ENCODE measurements around the gene DDX25. TPM values are rescaled to one million over a fixed set of nuclear protein-coding genes. Genes with fewer than 3 reads are reported as not detected.

Gene DDX25
- total and polyA plus RNA-seq, 2 of the 13 experiments (the other 11 are each of a cell fraction or from before 2014, with no cell fraction given): 0.17 to 0.29 TPM

DNA sequence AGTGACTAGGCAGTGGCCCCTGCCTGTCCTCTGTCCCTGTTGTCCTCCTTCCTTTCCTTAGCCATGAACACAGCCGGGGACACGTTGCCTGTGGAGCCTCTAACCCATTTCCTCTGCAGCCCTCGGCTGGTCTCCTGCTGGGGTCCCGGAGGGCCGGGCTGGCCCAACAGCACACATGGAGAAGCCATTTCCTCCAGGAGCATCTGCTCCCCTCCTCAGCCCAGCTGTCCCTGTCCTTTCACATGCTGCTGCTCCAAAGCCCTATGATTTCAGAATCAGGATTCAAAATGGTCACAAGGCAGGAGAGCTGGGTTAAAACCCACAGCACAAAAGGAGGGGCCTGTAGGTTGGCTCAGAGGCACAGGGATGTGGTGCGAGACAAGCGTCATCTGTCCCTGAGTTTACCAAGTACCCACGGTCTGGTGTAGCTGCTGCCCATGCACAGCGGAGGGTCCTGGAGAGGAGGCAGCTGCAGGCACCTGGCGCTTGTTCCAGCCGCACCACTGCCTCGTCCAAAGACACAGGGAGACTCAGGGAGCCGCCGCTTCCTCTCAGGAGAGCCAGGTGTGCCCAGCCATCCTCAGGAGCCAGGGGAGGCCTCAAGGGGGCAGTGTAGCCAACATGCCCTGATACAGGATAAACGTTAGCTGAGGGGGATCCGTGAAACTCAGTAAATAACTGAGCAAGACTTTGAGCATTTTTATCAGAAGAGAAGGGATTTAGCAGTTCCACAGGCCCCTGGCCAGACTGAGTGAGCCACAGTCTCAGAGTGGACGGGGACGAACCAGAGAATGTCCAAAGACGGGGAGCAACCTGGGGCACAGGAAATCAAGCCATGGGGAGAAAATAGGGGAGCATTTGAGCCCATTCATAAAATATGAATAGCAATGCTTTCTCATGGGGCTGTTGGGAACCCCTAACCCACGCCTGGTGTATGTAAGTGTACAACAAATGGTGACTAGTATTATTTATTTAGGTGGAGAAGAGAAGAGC, 37.6 kb downstream of the DDX25 start (continued):
- TF ChIP-seq MYC (CRISPR knock-in tag; IDR thresholded peaks at IDR 0.05; ENCODE audit: borderline replicate concordance) (0 out of 2 replicates have a peak, but pooled peaks have one; percentile 24), KLF13 (CRISPR knock-in tag; IDR thresholded peaks at IDR 0.05) (no peak), NFYC (CRISPR knock-in tag; IDR thresholded peaks at IDR 0.05) (no peak), SOX13 (IDR thresholded peaks at IDR 0.05) (no peak), SOX13 (CRISPR knock-in tag; conservative IDR thresholded peaks at IDR 0.05 in 1 of 2, IDR thresholded peaks at IDR 0.05 in 1 of 2) (0 out of 4 replicates have a peak, but pooled peaks of 1 of the 2 experiments have one; percentile 11), KAT8 (CRISPR knock-in tag; IDR thresholded peaks at IDR 0.05) (0 out of 2 replicates have a peak, but pooled peaks have one; percentile 33), ZNF850 (CRISPR knock-in tag; conservative IDR thresholded peaks at IDR 0.05) (no peak), NR1H2 (CRISPR knock-in tag; IDR thresholded peaks at IDR 0.05; ENCODE audit: borderline replicate concordance, low read depth) (no peak), ZFX (CRISPR knock-in tag; IDR thresholded peaks at IDR 0.05; ENCODE audit: low read depth) (peak; percentile 49), KLF12 (CRISPR knock-in tag; IDR thresholded peaks at IDR 0.05; ENCODE audit: borderline replicate concordance) (no peak), FOXA1 (IDR thresholded peaks at IDR 0.05) (no peak), FOXA1 (CRISPR knock-in tag; IDR thresholded peaks at IDR 0.05) (peak; percentile 33), BHLHE40 (IDR thresholded peaks at IDR 0.05; ENCODE audit: low read length) (peak; percentile 13; the same call in 1 of the 2 replicates), TP53 (CRISPR knock-in tag; conservative IDR thresholded peaks at IDR 0.05) (no peak), TAF1 (CRISPR knock-in tag; IDR thresholded peaks at IDR 0.05) (0 out of 2 replicates have a peak, but pooled peaks have one; percentile 15), MIXL1 (CRISPR knock-in tag; IDR thresholded peaks at IDR 0.05) (0 out of 2 replicates have a peak, but pooled peaks have one; percentile 16), SAP130 (CRISPR knock-in tag; IDR thresholded peaks at IDR 0.05; ENCODE audit: low read depth) (peak; percentile 47; the same call in 1 of the 2 replicates)
- TF ChIP-seq, protein P1, sequence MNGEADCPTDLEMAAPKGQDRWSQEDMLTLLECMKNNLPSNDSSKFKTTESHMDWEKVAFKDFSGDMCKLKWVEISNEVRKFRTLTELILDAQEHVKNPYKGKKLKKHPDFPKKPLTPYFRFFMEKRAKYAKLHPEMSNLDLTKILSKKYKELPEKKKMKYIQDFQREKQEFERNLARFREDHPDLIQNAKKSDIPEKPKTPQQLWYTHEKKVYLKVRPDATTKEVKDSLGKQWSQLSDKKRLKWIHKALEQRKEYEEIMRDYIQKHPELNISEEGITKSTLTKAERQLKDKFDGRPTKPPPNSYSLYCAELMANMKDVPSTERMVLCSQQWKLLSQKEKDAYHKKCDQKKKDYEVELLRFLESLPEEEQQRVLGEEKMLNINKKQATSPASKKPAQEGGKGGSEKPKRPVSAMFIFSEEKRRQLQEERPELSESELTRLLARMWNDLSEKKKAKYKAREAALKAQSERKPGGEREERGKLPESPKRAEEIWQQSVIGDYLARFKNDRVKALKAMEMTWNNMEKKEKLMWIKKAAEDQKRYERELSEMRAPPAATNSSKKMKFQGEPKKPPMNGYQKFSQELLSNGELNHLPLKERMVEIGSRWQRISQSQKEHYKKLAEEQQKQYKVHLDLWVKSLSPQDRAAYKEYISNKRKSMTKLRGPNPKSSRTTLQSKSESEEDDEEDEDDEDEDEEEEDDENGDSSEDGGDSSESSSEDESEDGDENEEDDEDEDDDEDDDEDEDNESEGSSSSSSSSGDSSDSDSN (CRISPR knock-in tag; IDR thresholded peaks at IDR 0.05): peak; percentile 43
- TF ChIP-seq, protein P2, sequence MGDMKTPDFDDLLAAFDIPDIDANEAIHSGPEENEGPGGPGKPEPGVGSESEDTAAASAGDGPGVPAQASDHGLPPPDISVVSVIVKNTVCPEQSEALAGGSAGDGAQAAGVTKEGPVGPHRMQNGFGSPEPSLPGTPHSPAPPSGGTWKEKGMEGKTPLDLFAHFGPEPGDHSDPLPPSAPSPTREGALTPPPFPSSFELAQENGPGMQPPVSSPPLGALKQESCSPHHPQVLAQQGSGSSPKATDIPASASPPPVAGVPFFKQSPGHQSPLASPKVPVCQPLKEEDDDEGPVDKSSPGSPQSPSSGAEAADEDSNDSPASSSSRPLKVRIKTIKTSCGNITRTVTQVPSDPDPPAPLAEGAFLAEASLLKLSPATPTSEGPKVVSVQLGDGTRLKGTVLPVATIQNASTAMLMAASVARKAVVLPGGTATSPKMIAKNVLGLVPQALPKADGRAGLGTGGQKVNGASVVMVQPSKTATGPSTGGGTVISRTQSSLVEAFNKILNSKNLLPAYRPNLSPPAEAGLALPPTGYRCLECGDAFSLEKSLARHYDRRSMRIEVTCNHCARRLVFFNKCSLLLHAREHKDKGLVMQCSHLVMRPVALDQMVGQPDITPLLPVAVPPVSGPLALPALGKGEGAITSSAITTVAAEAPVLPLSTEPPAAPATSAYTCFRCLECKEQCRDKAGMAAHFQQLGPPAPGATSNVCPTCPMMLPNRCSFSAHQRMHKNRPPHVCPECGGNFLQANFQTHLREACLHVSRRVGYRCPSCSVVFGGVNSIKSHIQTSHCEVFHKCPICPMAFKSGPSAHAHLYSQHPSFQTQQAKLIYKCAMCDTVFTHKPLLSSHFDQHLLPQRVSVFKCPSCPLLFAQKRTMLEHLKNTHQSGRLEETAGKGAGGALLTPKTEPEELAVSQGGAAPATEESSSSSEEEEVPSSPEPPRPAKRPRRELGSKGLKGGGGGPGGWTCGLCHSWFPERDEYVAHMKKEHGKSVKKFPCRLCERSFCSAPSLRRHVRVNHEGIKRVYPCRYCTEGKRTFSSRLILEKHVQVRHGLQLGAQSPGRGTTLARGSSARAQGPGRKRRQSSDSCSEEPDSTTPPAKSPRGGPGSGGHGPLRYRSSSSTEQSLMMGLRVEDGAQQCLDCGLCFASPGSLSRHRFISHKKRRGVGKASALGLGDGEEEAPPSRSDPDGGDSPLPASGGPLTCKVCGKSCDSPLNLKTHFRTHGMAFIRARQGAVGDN (CRISPR knock-in tag; IDR thresholded peaks at IDR 0.05): peak; percentile 72
- TF ChIP-seq, protein P3, sequence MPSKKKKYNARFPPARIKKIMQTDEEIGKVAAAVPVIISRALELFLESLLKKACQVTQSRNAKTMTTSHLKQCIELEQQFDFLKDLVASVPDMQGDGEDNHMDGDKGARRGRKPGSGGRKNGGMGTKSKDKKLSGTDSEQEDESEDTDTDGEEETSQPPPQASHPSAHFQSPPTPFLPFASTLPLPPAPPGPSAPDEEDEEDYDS (CRISPR knock-in tag; IDR thresholded peaks at IDR 0.05): 0 out of 2 replicates have a peak, but pooled peaks have one; percentile 17
- TF ChIP-seq, protein P4, sequence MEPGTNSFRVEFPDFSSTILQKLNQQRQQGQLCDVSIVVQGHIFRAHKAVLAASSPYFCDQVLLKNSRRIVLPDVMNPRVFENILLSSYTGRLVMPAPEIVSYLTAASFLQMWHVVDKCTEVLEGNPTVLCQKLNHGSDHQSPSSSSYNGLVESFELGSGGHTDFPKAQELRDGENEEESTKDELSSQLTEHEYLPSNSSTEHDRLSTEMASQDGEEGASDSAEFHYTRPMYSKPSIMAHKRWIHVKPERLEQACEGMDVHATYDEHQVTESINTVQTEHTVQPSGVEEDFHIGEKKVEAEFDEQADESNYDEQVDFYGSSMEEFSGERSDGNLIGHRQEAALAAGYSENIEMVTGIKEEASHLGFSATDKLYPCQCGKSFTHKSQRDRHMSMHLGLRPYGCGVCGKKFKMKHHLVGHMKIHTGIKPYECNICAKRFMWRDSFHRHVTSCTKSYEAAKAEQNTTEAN (CRISPR knock-in tag; conservative IDR thresholded peaks at IDR 0.05): no peak
